ENCODE measurements around the gene STYXL1.

- TF ChIP-seq CTCF (conservative IDR thresholded peaks at IDR 0.05 in 1 of 2, IDR thresholded peaks at IDR 0.05 in 1 of 2; ENCODE audit: extremely low read depth in 1 of 2, insufficient read depth in 1 of 2, low read depth in 1 of 2, low read length in 2 of 2) (no peak), EZH2 (IDR thresholded peaks at IDR 0.05; ENCODE audit: borderline replicate concordance, low read length) (no peak)
Measured at GRCh38 chr7:75962607-75963380, 85.0 kb downstream of the STYXL1 start.

Measured in mammary epithelial cell (primary cell).